HG03439 (cell line): ENCODE measurements around the gene INIP.
"Not testable (repeated sequence)": the region's sequence is repeated elsewhere in the genome, so short reads cannot be mapped to it uniquely, and the experiment has no call there.

Experiments used
- ATAC-seq: cut with Tn5 transposase; IDR thresholded peaks from one replicate; pipeline ENCODE4 v1.9.1; 2021; ENCODE audit warnings: mild to moderate bottlenecking, moderate library complexity; ENCODE audit not compliant: unreplicated experiment

The INIP gene

DNA sequence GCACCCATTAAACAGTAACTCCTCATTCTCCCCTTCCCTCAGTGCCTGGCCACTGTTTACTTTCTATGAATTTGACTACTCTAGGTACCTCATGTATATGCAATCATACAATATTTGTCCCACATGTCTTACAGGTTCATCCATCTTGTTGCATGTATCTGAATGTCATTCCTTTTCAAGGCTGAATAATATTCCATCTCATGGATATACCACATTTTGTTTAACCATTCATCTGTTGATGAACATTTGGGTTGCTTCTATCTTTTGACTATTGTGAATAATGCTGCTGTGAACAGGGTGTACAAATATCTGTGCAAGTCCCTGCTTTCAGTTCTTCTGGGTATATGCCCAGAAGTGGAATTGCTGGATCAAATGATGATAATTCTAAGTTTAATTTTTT, 40.9 kb downstream of the INIP start:
- ATAC-seq = no peak

DNA sequence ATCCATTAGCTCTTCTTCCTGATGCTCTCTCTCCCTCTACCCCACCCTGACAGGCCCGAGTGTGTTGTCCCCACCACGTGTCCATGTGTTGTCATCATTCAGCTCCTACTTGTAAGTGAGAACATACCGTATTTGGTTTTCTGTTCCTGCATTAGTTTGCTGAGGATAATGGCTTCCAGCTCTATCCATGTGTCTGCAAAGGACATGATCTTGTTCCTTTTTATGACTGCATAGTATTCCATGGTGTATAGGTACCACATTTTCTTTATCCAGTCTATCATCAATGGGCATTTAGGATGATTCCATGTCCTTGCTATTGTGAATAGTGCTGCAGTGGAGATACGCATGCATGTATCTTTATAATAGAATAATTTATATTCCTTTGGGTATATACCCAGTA, 44.7 kb downstream of the INIP start:
- ATAC-seq = not testable (repeated sequence)

DNA sequence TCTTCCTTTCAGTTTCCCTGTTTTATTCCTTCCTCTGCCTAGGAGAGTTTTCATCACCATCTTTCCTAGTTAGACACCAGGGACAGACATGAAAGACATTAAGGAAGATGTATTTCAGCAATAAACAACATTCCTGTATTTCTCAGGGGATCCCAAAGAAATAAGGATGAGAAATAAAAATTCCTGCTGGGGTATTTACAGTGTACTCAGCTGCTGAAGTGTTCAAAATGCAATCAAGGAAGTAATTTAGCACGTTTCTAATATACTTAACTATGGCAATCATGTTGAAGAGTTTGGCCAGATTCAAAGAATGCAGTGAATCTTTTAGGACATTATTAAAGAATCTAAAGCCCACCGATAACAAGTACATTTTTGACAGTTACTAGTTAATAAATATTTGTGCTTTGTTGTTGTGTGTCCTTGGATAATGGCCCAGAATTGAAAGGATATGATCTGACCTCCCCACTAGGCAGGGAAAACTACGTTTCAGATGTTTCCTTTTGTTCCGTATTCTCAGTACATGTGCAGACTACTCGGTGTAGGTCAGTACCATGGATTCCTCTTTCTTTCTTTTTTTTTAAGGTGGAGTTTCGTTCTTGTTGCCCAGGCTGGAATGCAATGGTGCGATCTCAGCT, 46.8 kb downstream of the INIP start:
- ATAC-seq = no peak

DNA sequence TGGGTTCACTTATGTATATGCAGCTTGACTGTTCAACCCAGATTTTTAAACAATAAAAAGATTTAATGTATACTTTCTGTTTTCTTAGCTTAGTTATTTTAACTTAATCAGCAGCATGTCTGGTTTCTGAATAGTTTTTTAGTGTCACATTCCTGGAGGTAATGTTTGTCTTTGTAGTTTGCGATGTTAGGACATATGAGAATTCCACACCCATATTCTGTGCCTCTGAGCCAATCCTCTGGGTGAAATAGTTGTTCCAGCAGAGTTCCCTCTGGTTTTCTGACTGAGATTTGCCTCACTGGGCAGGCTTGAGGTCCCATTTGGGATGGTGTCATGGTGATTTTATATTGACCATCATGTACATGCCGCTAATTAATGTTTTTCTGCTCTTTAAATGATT, 48.6 kb downstream of the INIP start:
- ATAC-seq = no peak

DNA sequence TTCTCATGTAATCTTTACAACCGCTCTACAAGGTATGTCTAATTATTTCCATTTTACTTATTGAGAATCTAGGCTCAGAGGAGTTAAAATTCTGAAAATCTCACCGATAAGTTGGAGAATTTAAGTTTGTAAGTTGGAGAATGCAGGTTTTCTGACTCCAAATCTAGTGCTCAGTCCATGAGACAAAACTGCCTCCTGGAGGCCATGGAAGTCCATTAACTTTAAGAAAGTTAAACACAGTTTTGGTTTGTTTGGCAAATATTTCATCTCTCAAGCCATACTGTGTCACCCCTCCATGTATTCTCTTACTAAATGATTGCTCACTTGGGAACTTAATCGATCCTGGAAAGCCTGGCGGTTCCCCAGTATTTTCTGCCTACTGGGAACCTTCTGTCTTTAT, 52.6 kb downstream of the INIP start:
- no peak for ATAC-seq

DNA sequence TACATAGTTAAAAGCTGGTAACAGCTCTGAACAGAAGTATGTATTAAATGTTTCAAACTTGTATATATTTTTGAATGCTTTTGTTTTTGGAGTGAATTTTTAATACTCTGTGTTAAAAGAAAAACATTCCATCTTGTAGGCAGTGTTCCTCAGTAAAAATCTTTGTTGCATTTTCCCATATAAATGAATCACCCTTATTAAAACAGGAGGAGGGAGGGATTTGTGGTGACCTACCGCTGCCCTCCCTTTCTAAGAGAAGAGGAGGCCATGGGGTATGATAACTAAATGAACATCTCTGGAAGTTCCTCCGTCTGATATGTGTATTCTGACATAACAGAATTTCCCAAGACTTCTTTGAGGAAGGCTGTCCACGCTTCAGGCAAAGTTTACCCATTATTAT, 53.4 kb downstream of the INIP start:
- ATAC-seq = no peak

DNA sequence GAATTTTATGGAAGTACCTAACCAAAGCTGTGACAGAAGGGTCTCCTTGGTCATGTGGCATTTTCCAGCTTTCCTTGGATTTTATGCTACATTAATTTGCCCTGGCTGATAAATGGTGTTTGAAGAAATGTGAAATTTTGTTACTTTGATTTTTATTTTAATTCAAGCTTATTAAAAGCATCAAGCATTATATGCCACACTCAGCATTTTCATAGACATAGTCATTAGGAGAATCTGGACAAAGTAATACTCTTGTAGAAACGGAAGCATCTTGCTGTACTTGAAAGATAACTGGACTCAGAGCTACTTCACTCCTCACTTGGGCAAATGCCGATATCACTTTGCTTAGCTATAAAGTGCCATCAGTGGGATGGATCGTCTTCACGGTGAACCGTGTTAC, 54.2 kb downstream of the INIP start:
- ATAC-seq = no peak

DNA sequence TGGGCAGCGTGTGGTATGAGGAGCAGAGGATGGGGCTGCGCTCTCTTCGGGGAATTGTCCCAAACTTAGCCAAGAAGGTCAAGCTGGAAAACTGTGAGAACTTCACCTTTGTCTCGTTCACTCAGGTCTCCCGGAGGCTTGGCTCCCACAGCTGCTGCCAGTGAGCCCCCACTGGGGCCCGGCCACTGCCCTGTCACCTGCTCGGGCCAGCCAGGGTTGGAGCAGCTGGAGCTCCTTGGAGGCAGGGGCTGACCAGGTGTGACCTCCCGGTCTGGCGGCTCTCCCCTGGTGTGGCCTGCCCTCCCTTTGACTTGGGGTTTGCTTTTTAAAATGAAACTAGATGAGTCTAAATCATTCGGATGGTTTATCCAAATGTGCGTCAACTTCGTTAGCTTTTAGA, 58.0 kb downstream of the INIP start:
- no peak for ATAC-seq

DNA sequence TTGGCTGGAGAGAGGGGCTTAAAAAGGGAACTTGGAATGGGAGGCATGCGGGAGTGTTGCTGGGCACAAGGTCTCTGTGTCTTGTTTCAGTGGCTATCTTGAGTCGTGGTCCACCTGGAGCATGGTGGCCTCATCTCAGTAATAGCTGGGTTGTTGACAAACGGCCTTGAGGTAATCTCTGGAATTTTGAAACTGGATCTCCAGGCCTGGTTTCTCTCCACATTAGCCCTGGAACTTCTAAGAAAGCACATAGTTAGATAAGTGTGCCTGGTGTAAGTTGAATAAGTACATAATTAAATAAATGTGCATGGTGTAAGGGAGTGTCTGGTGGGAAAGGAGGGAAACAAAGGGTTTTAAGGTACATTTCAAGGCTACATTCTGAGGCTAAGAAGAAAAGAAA, 62.2 kb downstream of the INIP start:
- ATAC-seq = no peak

DNA sequence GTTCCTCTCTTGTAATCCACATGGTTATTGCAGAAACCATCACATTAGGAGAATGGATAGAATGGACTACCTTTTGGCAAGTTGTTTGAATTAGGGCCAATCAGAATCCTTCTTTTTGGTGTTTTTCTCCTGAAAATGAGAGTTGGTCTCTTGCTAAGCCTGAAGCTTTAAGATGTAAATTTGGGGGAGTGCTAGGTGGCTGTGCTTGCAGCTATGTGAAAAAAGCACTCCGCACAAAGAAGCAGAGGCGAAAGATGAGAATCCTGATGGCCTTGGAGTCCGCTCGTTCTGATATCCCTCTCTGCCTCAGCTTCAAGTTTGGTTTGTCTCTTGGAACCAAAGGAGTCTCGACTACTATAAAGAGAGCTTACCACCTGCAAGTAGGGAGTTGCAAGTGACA, 63.6 kb downstream of the INIP start:
- ATAC-seq = no peak

DNA sequence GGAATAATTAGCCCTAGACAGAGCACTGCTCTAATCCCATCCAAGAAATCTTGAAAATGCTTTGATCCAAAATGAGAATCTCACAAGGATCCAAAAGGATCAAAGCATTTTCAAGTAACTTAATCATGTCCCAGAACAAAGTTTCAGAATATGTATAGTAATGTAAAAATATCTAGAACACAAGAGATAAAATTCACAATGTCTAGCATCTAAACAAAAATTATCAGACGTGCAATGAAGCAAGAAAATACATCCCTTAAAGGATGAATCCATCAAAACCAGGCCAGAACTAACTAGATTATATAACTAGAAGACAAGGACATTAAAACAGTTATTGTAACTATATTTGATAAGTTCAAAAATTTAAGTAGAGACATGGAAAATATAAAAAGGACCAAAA, 69.3 kb downstream of the INIP start:
- no peak for ATAC-seq

DNA sequence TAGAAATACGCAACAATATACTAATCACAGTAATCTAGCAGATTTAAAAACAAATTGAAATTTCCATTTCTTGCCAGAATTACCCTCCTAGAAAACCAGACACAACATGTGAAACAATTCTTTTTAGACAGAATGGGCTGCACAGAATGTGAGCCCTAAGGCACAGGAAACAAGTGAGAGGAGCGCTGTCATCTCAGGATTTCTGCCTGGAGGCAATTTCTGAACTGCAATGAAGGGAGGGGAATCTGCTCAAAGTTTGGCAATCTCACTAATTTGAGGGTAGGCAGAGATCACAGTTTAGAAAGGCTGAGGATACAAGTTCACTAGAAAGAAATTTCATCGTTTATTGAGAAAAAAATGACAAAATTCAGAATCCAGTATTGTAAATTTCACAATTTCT, 70.3 kb downstream of the INIP start:
- ATAC-seq = no peak

DNA sequence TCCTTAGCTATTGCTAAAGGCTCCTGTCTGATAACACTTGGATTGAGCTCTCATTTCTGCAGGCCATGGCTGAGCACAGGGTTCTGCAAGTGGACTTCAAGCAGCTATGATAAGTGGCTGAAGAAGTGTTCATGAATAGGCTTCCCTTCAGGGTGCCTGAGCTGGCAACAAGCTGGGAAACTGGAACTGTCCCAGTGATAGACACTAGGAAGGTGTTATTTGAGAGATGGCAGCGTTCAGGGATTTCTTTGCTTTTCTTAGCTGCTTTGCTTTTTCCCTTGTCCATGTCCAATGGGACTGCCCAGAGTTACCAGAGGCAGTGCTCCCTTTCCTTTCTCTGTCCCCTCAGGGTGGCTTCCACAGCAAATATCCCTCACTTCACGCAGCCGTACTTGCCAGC, 75.8 kb downstream of the INIP start:
- no peak for ATAC-seq

DNA sequence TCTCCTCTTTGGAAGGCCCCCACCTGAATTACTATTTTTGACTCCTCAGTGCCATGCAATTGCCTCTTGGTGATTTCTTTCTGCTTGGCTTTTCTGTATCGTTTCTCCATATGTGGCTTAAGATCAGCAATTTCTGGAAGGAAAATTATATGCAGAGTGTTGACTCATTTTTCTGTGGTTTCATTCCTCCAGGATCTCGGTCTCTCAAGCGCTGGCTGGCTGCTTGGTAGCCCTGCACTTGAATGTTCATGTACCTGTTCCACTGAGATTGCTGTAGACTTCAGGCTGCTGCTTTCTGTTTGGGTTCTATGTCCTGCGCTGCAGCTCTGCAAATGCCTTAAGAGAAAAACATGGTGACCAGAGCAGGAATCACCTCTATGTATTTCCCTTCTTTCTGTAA, 77.6 kb downstream of the INIP start:
- no peak for ATAC-seq
